GM19438 (cell line): ENCODE results near the gene KIZ.

Experiments used
- ATAC-seq: cut with Tn5 transposase; IDR thresholded peaks from one replicate; pipeline ENCODE4 v1.9.1; 2021; ENCODE audit warnings: low read depth; ENCODE audit not compliant: unreplicated experiment

The KIZ gene

DNA sequence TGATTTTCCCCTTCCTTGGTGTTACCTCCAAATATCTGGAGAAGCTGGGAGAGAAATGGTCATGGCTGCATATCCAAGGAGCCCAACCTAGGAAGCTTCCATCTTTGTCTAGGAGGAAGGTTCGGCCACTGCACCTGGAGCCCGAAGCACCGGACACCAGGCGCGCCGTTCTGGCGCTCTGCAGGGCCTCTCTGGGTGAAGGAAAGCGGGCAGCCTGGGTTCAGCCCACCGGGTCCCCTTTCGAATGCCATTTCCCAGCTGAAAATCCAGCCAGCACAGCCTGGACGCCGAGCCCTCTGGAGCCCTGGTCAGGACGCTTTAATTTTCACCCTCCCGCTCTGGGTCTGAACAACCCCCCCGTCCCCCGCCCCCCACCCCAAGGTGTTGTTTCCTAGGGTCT, 21.0 kb upstream of the KIZ start:
- no peak for ATAC-seq

DNA sequence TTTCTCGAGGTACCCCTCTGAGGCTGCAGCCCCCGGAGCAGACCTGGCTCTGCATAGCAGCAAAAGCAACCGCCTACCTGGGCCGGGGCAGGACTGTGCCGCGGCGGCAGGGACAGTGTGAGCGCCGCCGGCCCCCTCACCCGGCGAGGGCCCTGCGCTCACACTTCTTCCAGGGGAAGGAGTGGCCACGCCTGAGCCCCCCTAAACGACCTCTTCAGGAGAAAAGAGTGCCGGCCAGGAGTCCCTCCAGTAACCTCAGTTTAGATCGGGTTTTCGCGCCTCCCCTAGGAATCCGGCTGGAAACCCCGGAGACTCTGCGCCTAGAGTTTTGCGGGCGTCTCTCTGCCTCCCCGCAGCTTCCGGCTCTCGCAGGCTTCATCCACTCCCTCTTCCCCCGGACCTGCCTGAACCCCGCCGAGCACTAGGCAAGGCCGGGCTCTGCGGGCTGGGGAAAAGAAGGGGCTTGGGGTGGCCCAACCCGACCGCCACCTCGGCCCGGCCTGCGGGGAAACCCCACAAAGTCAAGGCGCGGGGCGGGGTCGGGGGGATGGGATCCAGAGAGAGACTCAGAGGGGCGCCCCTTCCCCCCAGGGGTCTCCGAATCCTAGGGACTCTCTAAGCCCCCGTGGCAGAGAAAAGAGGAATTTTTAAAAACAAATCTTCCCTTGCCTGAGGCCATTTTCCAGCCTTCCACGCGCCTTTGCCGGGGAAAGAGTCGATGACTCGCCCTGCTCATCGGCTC, 20.3 kb upstream of the KIZ start:
- no peak for ATAC-seq

DNA sequence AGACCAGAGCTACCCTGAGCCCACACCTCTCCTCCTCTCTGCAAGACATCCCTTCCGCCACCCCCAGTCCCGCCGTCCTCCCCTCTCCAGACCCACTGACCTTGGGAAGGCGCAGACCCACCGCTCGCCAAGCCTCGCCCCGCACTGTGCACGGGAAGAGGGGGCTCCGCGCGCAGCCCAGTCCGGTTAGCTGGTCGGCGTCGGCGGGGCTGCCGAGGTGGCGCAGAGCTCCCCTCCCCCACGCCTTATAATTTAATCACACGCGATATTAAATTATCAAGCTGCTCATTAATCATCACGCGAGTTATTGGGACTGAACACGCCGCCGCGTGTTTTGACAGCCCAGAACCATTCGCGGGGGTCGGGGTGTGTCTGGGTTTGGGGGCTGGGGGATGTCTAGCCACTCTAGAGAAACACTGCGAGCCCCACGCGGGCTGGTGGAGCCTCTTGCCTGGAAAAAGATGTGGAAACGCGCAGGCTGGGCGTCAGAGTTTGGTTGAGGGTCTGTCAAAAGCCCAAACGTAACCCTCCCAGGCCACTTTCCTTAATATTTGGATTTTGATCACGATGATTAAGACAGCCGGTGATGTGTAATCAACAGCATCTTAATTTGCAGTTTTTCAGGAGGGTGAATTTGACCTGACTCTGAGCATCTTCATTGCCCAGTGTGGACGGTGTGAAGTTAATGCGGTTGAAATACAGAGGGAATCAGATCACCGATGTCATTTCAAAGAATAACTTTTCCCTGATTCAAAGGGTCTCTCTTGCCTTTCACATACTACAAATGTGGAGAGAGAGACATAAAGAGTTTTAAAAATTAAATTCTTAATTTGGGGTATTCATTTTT, 19.5 kb upstream of the KIZ start, which contains the start of gene LINC00237:
Gene LINC00237 (minus strand): TSS at position 188 of the 847 bp plus-strand sequence.
- ATAC-seq: no peak

DNA sequence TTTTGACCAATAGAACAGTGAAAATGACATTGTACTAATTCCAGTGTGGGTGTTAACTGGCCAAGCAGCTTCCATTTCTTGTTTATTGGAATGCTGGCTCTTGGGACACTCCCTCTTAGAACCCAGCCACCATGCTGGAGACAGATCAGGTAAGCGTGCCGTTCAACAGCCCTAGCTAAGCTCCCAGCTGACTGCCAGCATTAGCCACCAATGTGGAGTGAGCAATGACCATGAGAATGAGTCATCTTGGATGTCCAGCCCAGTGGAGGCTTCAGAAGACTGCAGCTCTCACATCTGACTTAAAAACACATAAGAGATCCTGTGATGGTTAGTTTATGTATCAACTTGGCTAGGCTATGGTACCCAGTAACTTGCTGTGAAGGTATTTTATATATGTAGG, 16.7 kb upstream of the KIZ start:
- no peak for ATAC-seq

DNA sequence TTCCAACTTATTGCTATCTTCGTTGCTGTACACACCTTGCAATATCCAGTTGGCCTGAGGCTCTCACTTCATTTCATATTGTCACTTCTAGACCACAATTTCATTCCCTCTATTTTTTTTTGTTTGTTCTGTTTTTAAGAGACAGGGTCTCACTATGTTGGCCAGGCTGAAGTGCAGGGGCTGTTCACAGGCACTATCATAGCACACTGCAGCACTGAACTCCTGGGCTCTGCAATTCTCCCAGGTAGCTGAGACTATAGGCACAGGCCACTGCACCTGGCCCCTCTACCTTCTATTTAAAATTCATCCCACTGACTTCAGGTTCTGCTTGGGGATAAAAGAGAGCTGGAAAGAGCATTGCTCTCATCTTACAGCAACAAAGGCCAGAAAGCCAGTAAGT, 15.1 kb upstream of the KIZ start:
- ATAC-seq: no peak

DNA sequence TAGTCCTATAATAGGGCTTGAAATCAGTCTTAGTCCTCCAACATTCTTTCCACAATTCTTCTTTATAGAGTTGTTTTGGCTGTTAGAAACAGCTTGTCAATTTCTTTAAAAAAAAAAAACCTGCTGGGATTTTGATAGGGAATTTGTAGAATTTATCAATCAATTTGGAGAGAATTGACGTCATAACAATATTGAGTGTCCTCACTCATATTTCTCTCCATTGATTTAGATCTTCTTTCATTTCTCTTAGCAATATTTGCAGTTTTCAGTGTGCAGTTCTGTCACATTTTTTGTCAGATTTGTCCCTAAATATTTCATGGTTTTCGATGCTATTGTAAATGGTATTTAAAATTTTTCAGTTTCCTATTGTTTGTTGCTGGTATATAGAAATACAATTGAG, 14.5 kb upstream of the KIZ start:
- ATAC-seq: no peak

DNA sequence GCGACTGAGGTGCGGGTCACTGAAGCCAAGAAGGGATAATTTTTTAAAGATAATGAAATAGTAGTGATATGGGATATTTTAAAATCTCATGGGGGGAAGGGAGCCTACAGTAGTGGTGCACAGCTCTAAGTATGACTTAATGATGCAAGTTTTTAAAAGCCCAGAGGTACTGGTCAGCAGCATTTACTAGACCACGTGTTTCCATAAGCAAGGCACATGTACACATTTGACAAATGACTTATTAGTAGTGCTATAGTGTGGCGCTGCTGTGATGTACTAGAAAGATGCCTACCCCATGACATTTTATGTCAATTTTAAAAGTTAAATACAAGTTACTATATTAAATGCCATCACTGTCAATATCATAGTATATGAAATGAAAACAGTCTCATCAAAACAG, 12.2 kb upstream of the KIZ start:
- ATAC-seq: no peak

DNA sequence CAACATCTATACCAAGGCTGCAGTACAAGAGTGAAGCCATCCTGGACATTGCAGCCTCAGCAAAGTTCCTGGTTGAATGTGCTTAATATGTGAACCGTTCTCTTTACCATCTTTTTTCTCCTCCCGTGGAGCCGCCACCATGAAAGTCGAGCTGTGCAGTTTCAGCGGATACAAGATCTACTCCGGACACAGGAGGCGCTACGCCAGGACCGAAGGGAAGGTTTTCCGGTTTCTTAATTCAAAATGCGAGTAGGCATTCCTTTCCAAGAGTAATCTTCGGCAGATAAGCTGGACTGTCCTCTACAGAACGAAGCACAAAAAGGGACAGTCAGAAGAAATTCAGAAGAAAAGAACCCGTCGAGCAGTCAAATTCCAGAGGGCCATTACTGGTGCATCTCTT, 11.3 kb upstream of the KIZ start:
- ATAC-seq: no peak

DNA sequence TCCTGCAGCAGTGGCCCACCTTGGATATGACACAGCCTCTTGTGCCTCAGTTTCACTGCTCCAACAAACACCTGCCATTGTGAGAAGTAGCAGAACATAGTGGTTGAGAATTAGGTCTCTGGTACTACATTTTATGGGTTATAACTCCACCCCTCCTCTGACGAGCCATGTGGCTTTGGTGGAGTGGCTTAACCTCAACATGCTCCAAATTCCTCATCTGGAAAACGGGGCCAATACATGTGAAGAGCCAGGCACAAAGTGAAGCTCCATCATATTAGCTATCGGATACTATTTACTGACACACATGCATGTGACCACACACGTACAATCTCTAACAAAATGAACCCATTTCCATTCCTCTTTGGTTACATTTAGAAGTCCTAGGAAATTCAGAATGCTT, 8.4 kb upstream of the KIZ start:
- no peak for ATAC-seq

DNA sequence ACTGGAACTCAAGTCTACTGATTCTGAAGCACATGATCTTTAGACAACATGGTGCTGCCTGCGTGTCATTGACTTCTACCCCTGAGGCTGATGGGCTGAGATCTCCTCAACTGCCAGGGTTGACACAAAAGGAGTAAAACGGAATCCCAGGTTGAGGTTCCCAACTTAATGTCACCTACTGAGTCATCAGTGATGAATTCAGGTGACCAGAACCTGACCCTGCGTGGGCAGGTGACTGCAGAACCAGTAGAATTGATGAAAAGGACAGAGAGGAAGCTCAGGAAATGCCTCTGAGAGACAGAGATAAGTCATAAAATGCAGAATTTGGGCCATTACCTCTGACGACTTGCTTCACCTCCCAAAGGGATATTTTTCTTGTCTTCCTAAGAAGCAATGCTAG, 7.7 kb upstream of the KIZ start:
- no peak for ATAC-seq

DNA sequence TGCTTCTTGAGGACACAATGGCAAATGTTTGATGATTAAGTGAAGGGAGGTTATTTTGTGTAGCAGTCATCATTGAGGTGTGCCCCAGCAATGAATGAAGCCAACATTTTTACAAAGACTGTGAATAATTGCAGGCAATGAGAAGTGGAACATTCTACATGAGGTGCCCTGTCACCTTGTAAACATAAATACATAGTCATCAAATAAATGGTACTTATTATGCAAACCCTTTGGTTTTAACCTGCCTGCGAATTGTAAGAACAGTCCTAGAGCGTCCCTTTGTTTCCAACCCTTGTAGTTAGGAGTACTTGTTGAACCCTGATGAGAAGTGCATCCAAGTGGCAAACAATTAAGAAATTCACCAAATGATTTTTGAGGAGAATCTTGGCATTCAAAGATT, 7.1 kb upstream of the KIZ start:
- ATAC-seq: no peak

DNA sequence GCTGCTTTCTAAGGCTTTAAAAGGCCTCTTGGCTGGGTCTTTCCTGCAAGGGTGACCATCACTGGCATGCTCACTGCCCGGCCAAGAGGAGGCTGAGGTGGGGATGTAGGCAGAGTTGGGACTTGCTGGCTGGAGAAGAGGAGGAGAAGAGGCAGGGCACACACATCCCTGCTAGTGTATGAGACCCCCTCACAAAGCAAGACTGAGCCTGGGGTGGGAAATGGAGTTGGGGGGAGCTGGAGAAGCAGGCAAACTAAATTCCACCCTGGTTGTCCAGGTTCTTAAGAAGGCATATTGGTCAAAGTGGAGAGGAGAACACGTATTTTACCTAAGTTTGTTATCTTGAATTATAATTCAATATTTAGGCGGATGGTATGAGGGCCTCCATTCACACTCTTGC, 1.7 kb upstream of the KIZ start:
- ATAC-seq: no peak

DNA sequence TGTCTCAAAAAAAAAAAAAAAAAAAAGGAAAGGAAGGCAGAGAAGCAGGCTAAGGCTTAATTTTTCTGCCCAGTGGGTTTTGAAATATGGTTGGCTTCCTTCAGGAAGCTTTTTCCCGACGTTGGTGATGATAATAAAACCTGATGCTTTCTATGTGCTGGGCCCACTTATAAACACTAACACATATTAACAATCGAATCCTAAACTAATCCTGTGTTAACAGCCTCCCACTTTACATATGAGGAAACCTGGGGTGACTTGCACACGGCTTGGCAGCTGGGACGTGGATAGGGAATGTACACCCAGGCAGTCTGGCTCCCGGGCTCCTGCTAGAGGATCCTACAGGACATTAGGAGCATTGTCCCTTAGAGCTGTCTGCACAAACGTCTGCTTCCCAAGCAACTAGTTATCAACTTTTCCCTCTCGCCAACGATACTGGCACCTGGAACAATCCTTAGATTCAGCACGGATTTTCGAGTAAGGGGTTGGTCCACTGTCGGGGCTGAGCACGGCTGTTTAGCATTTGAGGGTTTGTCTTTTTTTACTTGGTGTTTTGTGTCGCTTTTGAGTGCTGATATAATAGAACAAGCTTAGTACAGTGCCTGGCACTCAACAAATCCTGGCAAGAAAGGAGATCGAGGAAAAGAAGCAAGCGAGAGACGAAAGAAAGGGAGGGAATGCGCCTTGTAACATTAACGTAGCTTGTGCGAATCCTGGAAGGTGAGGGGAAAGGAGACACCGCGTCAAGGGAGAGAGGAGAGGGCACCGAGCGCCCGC, 622 bp upstream of the KIZ start:
- ATAC-seq: peak; percentile 18

DNA sequence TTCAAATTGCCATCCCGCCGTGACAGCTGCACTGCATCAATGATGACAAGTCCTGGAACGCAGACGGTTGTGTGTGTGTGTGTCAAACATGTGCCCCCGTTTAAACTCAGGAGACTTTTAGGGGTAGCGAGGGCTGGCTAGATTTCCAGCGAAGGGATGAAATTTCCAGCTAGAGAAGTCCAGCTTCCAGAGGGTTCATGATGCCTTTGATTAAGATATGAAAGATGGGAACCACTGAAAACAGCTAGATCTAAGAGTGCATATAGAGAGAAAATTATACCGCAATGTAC, 644 bp downstream of the KIZ start:
- ATAC-seq: no peak

DNA sequence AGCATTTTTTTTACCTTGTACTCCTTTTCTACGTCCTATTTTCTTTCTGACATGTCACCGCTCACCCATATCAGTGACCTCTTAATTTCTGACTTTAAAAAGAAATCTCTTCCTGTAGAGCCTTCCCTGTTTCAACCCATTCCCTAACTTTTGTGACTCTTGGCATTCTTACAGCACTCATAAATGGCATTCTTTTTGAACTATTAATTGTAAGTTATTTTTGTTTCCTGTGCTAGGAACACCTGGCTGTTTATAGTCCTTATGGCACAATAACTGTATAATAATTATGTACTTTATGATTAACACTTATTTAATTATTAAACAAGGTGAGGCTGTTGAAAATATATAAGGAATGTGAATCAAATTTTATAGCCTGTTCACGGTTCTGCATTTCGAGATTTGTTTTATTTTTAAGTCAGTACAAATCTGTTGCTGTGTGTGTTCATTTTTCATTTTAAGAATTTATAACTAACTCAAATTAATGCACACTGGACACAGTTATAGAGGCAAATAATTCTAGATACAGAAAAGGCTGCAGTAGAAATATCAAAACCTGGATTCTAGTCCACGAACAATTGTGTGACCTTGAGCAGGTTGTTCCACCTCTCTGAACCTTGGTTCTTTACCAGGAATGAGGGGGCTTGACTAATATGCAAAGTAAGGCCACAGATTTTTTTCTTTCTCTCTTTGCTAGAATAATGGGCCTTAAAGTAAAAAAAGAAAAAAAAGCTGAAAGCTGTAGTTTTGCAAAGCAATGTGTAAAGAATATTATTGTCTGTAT, 1.5 kb downstream of the KIZ start:
- ATAC-seq: no peak

DNA sequence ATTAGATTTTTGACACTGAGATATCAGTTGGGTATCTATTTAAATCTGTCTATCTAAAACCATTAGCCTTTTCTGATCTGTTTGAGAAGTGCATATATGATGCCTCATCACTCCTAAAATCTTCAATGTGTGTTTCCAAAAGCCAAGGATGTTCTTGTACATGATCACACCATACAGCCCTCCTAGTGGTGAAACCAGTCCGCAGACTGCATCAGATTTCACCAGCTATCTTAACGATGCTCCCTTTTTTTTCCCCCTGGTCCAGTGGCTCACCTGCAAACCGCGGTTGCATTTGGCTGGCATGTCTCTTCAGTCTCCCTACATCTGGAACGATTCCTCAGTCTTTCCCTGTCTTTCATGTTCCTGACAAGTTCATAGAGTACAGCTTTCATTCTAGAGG, 4.0 kb downstream of the KIZ start:
- no peak for ATAC-seq

DNA sequence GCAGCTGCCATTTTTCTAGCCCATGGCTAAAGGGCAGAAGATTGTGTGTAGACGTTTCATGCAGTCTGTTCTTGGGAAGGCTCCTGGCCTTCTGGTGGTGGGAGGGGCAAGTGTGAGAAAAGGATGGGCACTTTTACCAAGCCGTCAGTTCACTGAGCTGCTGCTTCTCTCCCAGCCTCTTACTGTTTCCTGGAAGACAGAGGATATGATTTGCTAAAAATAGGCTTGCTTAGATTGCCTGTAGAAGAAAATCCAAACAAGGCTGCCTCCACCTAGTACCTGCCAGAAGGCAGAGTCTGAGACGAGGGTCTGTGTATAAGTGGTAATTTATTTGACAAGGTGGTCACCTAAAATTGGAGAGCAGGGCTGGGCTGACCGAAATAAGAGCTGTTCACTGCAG, 7.5 kb downstream of the KIZ start:
- no peak for ATAC-seq

DNA sequence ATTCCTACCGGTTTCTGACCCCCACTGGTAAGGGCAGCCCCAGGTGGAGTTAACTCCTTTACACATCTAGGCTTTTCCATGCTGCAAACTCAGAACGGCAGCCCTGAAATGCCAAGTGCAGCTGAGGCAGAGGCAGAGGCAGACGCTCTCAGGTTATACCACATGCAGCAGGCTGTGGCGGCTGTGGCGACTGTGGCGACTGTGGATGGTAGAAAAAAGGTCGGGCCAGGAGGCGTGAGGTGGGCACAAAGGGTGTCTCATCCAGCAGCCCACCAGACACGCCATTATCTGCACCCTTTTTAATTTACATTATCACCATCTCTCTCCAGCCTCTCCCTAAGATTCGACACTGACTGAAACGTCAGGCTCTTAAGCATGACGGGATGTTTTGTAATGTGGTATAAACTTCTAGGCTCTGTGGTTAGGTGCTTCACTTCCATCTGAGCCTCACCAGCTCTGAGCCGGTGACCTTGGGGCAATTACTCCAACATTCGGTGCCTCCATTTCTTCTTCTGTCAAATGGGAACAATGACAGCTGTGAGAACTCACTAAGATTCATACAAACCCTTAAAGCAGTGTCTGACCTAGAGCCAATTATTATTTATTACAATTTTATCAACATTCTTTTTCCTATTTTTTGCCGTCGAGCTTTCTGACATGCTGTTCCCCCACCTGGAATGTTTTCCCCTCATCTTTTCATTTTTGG, 8.2 kb downstream of the KIZ start:
- ATAC-seq: no peak

DNA sequence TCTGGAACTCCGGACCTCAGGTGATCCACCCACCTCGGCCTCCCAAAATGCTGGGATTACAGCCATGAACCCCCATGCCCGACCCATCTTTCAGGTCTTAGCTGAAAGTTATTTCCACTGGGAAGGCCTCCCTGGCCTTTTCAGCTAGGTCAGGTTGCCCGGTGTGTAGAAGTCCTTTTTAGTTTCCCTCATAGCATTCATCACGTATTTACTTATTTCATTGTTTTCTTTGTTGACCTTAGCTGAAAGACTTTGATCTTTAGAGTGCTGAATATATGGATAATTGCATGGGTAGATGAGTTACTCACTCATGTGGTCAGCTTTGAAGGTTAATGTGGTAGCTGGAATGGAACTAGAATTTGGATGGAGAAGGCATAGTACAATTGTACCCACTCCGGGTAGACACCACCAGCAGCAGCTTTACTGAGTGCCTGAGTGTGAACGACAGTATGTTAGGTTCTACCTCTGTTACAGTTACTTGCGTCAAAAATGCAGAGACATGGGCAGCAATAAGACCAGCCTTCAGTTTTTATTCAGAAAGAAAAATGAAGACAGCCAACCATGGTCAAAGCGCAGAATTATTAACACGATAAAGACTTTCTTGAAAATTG, 9.1 kb downstream of the KIZ start:
- ATAC-seq: no peak
